Measurements from ENCODE around the gene UNK.

- TF ChIP-seq, protein P1, sequence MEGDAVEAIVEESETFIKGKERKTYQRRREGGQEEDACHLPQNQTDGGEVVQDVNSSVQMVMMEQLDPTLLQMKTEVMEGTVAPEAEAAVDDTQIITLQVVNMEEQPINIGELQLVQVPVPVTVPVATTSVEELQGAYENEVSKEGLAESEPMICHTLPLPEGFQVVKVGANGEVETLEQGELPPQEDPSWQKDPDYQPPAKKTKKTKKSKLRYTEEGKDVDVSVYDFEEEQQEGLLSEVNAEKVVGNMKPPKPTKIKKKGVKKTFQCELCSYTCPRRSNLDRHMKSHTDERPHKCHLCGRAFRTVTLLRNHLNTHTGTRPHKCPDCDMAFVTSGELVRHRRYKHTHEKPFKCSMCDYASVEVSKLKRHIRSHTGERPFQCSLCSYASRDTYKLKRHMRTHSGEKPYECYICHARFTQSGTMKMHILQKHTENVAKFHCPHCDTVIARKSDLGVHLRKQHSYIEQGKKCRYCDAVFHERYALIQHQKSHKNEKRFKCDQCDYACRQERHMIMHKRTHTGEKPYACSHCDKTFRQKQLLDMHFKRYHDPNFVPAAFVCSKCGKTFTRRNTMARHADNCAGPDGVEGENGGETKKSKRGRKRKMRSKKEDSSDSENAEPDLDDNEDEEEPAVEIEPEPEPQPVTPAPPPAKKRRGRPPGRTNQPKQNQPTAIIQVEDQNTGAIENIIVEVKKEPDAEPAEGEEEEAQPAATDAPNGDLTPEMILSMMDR (IDR thresholded peaks at IDR 0.05; ENCODE audit: poor library complexity) = no peak
- TF ChIP-seq EZH2 (IDR thresholded peaks at IDR 0.05; ENCODE audit: borderline replicate concordance) = no peak
Observed at GRCh38 chr17:75773121-75773807, 11.3 kb upstream of the UNK start.
